ENCODE data around the gene SCG2. TPM values are rescaled to one million over a fixed set of nuclear protein-coding genes. Genes with fewer than 3 reads are reported as not detected.

The SCG2 gene
- total RNA-seq, 1 experiment from 2014 or later: 19.8 TPM

Other genes with a start within 250 kb of the SCG2 start
- gene AP1S3, start 235.2 kb upstream of the SCG2 start, total RNA-seq (2021; ENCODE audit: unreplicated experiment): 185 TPM